Tibial artery (tissue), 4 donors: Measurements from ENCODE around the gene PPM1E.
"Not testable (repeated sequence)": the region's sequence is repeated elsewhere in the genome, so short reads cannot be mapped to it uniquely, and the experiment has no call there.

ENCODE experiments used
- DNase-seq, 2 donors: peaks; one replicate each; pipeline ENCODE4 v3.0.0-alpha.2; 2019
- H3K27ac ChIP-seq, 2 donors: fragments of 200-600 bp; sonication (generic) in 1 of 2; 1 replicate in 1 of 2; 2 replicates in 1 of 2; pipeline ENCODE4 v1.5.1; 2018 to 2019; ENCODE audit warnings: mild to moderate bottlenecking in 1 of 2
- H3K27me3 ChIP-seq, 2 donors: fragments of 200-600 bp; sonication (generic) in 1 of 2; one replicate each; pipeline versions ENCODE4 v1.5.1 to v1.6.0; 2016 to 2019
- H3K36me3 ChIP-seq, 3 donors: fragments of 200-600 bp; sonication (generic) in 2 of 3; one replicate each; pipeline ENCODE4 v1.5.1; 2016 to 2019; ENCODE audit warnings: mild to moderate bottlenecking in 2 of 3
- H3K4me1 ChIP-seq, 4 donors: fragments of 200-600 bp; sonication (generic) in 2 of 4; 1 replicate in 3 of 4; 2 replicates in 1 of 4; pipeline ENCODE4 v1.5.1; 2016 to 2019
- H3K4me3 ChIP-seq, 2 donors: fragments of 200-600 bp; sonication (generic) in 1 of 2; 1 replicate in 1 of 2; 2 replicates in 1 of 2; pipeline ENCODE4 v1.5.1; 2018 to 2019; ENCODE audit warnings: mild to moderate bottlenecking in 2 of 2
- H3K9me3 ChIP-seq, 3 donors: fragments of 200-600 bp; sonication (generic) in 1 of 3; one replicate each; pipeline ENCODE4 v1.5.1; 2016 to 2019
- intact Hi-C: fragments of 100-400 bp; cut with DNase I; formaldehyde crosslinking; loops from one replicate; pipeline ENCODE4 v1.15.0; 2023; ENCODE audit warnings: low total_unique reads
- TF ChIP-seq, protein P1 (sequence below), 2 experiments: fragments of 200-600 bp in 1 of 2; fragments of 450-650 bp in 1 of 2; IDR thresholded peaks; one replicate each; pipeline ENCODE4 v1.5.1; 2017 to 2019; ENCODE audit warnings: antibody characterized with exemption in 2 of 2, mild to moderate bottlenecking in 1 of 2, moderate library complexity in 1 of 2

Gene PPM1E

DNA sequence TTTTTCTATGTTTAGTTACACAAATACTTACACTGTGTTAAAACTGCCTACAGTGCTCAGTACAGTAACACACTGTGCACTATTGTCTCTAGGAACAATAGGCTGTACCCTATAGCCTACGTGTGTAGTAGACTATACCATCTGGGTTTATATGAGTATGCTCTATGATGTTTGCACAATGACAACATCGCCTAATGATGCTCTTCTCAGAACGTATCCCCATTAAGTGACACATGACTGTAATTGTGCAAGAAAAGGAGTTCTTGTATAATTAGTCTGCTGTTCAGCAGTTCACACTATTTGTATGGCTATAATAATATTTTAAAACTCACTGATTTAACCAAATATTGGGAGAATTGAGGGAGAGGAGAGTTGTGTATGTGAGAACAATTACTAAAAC is 177.3 kb downstream of the PPM1E start:
- intact Hi-C loops, result no loop called here
- TF ChIP-seq, protein P1, sequence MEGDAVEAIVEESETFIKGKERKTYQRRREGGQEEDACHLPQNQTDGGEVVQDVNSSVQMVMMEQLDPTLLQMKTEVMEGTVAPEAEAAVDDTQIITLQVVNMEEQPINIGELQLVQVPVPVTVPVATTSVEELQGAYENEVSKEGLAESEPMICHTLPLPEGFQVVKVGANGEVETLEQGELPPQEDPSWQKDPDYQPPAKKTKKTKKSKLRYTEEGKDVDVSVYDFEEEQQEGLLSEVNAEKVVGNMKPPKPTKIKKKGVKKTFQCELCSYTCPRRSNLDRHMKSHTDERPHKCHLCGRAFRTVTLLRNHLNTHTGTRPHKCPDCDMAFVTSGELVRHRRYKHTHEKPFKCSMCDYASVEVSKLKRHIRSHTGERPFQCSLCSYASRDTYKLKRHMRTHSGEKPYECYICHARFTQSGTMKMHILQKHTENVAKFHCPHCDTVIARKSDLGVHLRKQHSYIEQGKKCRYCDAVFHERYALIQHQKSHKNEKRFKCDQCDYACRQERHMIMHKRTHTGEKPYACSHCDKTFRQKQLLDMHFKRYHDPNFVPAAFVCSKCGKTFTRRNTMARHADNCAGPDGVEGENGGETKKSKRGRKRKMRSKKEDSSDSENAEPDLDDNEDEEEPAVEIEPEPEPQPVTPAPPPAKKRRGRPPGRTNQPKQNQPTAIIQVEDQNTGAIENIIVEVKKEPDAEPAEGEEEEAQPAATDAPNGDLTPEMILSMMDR (IDR thresholded peaks at IDR 0.05), result no peak
- Histone ChIP-seq H3K36me3 (no peaks in the 10 kb centered on the region), H3K9me3 (no peaks in the 10 kb centered on the region), H3K27me3 (no peaks in the 10 kb centered on the region), H3K4me1 (no peaks in the 10 kb centered on the region), H3K4me3 (no peak overlapping the region), H3K27ac (no peak overlapping the region)
- DNase-seq, result no peak

- no peaks in the 10 kb centered on the region for H3K36me3 ChIP-seq
- TF ChIP-seq, protein P1 (IDR thresholded peaks at IDR 0.05), result no peak
- no peaks in the 10 kb centered on the region for H3K4me1 ChIP-seq
- no peaks in the 10 kb centered on the region for H3K27me3 ChIP-seq
- intact Hi-C loops, result no loop called here
- H3K9me3 ChIP-seq, result no peaks in the 10 kb centered on the region
- no peak for DNase-seq
- H3K27ac ChIP-seq, result no peak overlapping the region
- H3K4me3 ChIP-seq, result no peak overlapping the region
Measured at GRCh38 chr17:58936295-58936694, 180.6 kb downstream of the PPM1E start.

DNA sequence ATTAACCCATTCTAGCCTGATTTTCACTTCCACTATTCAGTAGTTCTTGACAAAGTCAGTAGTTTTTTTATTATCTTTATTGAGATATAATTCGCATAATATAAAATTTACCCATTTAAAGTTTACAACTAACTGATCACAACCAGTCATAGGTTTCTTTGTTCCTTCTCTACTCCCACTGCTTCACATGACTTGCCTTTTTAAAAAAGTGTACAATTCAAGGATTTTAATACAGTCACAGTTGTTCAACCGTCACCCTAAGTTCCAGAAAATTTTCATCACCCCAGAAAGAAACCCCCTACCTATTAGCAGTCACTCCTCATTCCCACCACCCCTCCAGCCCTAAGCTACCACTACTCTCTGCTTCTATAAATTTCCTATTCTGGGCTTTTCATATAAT is 188.5 kb downstream of the PPM1E start:
- no peaks in the 10 kb centered on the region for H3K27me3 ChIP-seq
- no peaks in the 10 kb centered on the region for H3K4me1 ChIP-seq
- TF ChIP-seq, protein P1 (IDR thresholded peaks at IDR 0.05), result no peak
- no peaks in the 10 kb centered on the region for H3K9me3 ChIP-seq
- no peaks in the 10 kb centered on the region for H3K36me3 ChIP-seq
- intact Hi-C loops, result no loop called here
- no peak for DNase-seq
- no peak overlapping the region for H3K27ac ChIP-seq
- no peak overlapping the region for H3K4me3 ChIP-seq

- intact Hi-C loops, result no loop called here
- no peak overlapping the region for H3K27ac ChIP-seq
Measured at GRCh38 chr17:58947411-58947810, 191.8 kb downstream of the PPM1E start.

GRCh38 chr17:58947824-58948223 is 192.2 kb downstream of the PPM1E start:
- TF ChIP-seq, protein P1 (IDR thresholded peaks at IDR 0.05), result no peak
- Histone ChIP-seq H3K4me1 (no peaks in the 10 kb centered on the region), H3K27me3 (no peaks in the 10 kb centered on the region), H3K4me3 (no peak overlapping the region), H3K9me3 (peaks cover 2 to 12% (median 7%) of the 10 kb centered on the region in 3 donors), H3K27ac (no peak overlapping the region), H3K36me3 (no peaks in the 10 kb centered on the region)
- intact Hi-C loops, result no loop called here
- DNase-seq, result no peak

More at GRCh38 chr17:58947411-58947810, 191.8 kb downstream of the PPM1E start:
- peaks cover 2 to 12% (median 7%) of the 10 kb centered on the region in 3 donors for H3K9me3 ChIP-seq
- no peaks in the 10 kb centered on the region for H3K4me1 ChIP-seq
- DNase-seq, result no peak
- H3K36me3 ChIP-seq, result no peaks in the 10 kb centered on the region
- TF ChIP-seq, protein P1 (IDR thresholded peaks at IDR 0.05), result no peak
- no peak overlapping the region for H3K4me3 ChIP-seq
- no peaks in the 10 kb centered on the region for H3K27me3 ChIP-seq

DNA sequence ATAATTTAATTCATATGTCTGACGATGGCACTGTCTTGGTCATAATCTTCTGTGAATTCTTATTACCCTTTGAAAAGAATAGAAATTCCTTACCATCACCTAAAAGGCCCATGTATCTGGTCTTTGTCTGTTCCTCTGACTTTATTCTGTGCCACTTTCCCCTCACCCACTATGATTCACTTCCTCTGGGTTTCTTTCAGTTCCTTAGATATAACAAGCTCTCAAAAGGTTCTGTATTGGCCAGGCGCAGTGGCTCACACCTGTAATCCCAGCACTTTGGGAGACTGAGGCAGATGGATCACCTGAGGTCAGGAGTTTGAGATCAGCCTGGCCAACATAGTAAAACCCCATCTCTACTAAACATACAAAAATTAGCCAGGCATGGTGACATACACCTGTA is 198.7 kb downstream of the PPM1E start:
- H3K27me3 ChIP-seq, DNase-seq, H3K27ac ChIP-seq, H3K36me3 ChIP-seq, H3K4me3 ChIP-seq, intact Hi-C loops, H3K4me1 ChIP-seq: not testable (repeated sequence)
- H3K9me3 ChIP-seq, result peaks cover 2 to 12% (median 7%) of the 10 kb centered on the region in 3 donors
